ENCODE data around the gene COL4A1.

Gene COL4A1

GRCh38 chr13:110266983-110267382 lies 40.0 kb downstream of the COL4A1 start:
- Histone ChIP-seq H2BK120ac (ENCODE audit: low read depth, low read length) (no peak overlapping the region), H3K18ac (ENCODE audit: low read length) (no peak overlapping the region), H2AK5ac (ENCODE audit: low read depth, low read length) (no peak overlapping the region), H3K9me3 (replicated peaks in 1 of 2; ENCODE audit: control insufficient read depth in 2 of 2, insufficient read depth in 1 of 2, low read depth in 1 of 2, low read length in 2 of 2) (no peaks in the 10 kb centered on the region), H3K4me2 (ENCODE audit: insufficient read depth, low read length, poor library complexity, severe bottlenecking) (peak overlapping the region; percentile 35), H4K8ac (ENCODE audit: low read depth, low read length) (no peak overlapping the region), H3K79me1 (ENCODE audit: low read depth, low read length) (peaks cover 2% of the 10 kb centered on the region), H3K9ac (ENCODE audit: low read depth, low read length, poor library complexity) (no peak overlapping the region), H3K27me3 (ENCODE audit: control insufficient read depth in 3 of 3, insufficient read depth in 3 of 3, low read depth in 1 of 3, low read length in 3 of 3) (no peaks in the 10 kb centered on the region), H3K4me1 (ENCODE audit: control insufficient read depth in 2 of 2, insufficient read depth in 1 of 2, low read depth in 1 of 2, low read length in 2 of 2) (peaks cover 37 to 48% of the 10 kb centered on the region in 2 donors), H2BK15ac (ENCODE audit: low read length) (no peak overlapping the region), H4K91ac (ENCODE audit: low read depth, low read length, poor library complexity) (no peak overlapping the region), H2BK12ac (ENCODE audit: low read length) (no peak overlapping the region), H3K14ac (ENCODE audit: low read length) (no peak overlapping the region), H3K4me3 (ENCODE audit: low read length in 2 of 2) (no peak overlapping the region), H2AFZ (ENCODE audit: low read length) (no peak overlapping the region), H3K27ac (replicated peaks; ENCODE audit: low read length) (peak overlapping the region; percentile 5), H3K4ac (ENCODE audit: low read length) (no peak overlapping the region), H3K36me3 (replicated peaks in 1 of 2; ENCODE audit: control insufficient read depth in 2 of 2, insufficient read depth in 2 of 2, low read length in 2 of 2) (peaks cover 0 to 5% of the 10 kb centered on the region in 2 donors), H2BK5ac (ENCODE audit: low read length) (no peak overlapping the region), H3K23ac (ENCODE audit: low read depth, low read length, poor library complexity) (no peak overlapping the region)
- DNase-seq (ENCODE audit: low spot score): peak; percentile 58
- WGBS, 2 donors (ENCODE audit: extremely low coverage in 2 of 2, insufficient read length in 2 of 2, insufficient replicate concordance in 1 of 2): no CpG with 5 or more reads among the region's 10 CpGs

- no peak for DNase-seq (ENCODE audit: low spot score)
- H2BK15ac ChIP-seq (ENCODE audit: low read length): no peak overlapping the region
- H2BK12ac ChIP-seq (ENCODE audit: low read length): peak overlapping the region; percentile 59
- H3K4ac ChIP-seq (ENCODE audit: low read length): no peak overlapping the region
- H3K18ac ChIP-seq (ENCODE audit: low read length): no peak overlapping the region
- H3K14ac ChIP-seq (ENCODE audit: low read length): no peak overlapping the region
- H3K9ac ChIP-seq (ENCODE audit: low read depth, low read length, poor library complexity): no peak overlapping the region
- no peak overlapping the region for H2AFZ ChIP-seq (ENCODE audit: low read length)
- H4K8ac ChIP-seq (ENCODE audit: low read depth, low read length): no peak overlapping the region
- H2BK120ac ChIP-seq (ENCODE audit: low read depth, low read length): no peak overlapping the region
- H3K27me3 ChIP-seq (ENCODE audit: control insufficient read depth in 3 of 3, insufficient read depth in 3 of 3, low read depth in 1 of 3, low read length in 3 of 3): no peaks in the 10 kb centered on the region
- H3K4me1 ChIP-seq (ENCODE audit: control insufficient read depth in 2 of 2, insufficient read depth in 1 of 2, low read depth in 1 of 2, low read length in 2 of 2): peaks cover 37 to 53% of the 10 kb centered on the region in 2 donors
- H2AK5ac ChIP-seq (ENCODE audit: low read depth, low read length): no peak overlapping the region
- no peak overlapping the region for H4K91ac ChIP-seq (ENCODE audit: low read depth, low read length, poor library complexity)
- H3K4me2 ChIP-seq (ENCODE audit: insufficient read depth, low read length, poor library complexity, severe bottlenecking): no peak overlapping the region
- H3K4me3 ChIP-seq (ENCODE audit: low read length in 2 of 2): no peak overlapping the region
- peak overlapping the region; percentile 41 for H3K27ac ChIP-seq (replicated peaks; ENCODE audit: low read length)
- peaks cover 3% of the 10 kb centered on the region for H3K79me1 ChIP-seq (ENCODE audit: low read depth, low read length)
- H3K9me3 ChIP-seq (replicated peaks in 1 of 2; ENCODE audit: control insufficient read depth in 2 of 2, insufficient read depth in 1 of 2, low read depth in 1 of 2, low read length in 2 of 2): no peaks in the 10 kb centered on the region
- no peak overlapping the region for H2BK5ac ChIP-seq (ENCODE audit: low read length)
- no peak overlapping the region for H3K23ac ChIP-seq (ENCODE audit: low read depth, low read length, poor library complexity)
- H3K36me3 ChIP-seq (replicated peaks in 1 of 2; ENCODE audit: control insufficient read depth in 2 of 2, insufficient read depth in 2 of 2, low read length in 2 of 2): peaks cover 0 to 5% of the 10 kb centered on the region in 2 donors
- WGBS, 2 donors (ENCODE audit: extremely low coverage in 2 of 2, insufficient read length in 2 of 2, insufficient replicate concordance in 1 of 2): no CpG with 5 or more reads among the region's 8 CpGs
Observed at GRCh38 chr13:110266431-110266809, 40.5 kb downstream of the COL4A1 start.

GRCh38 chr13:110265682-110266430 lies 41.1 kb downstream of the COL4A1 start:
- Histone ChIP-seq H3K27me3 (ENCODE audit: control insufficient read depth in 3 of 3, insufficient read depth in 3 of 3, low read depth in 1 of 3, low read length in 3 of 3) (no peaks in the 10 kb centered on the region), H3K9me3 (replicated peaks in 1 of 2; ENCODE audit: control insufficient read depth in 2 of 2, insufficient read depth in 1 of 2, low read depth in 1 of 2, low read length in 2 of 2) (no peaks in the 10 kb centered on the region), H3K4me3 (ENCODE audit: low read length in 2 of 2) (no peak overlapping the region), H2AFZ (ENCODE audit: low read length) (no peak overlapping the region), H3K36me3 (replicated peaks in 1 of 2; ENCODE audit: control insufficient read depth in 2 of 2, insufficient read depth in 2 of 2, low read length in 2 of 2) (peaks cover 0 to 5% of the 10 kb centered on the region in 2 donors), H4K8ac (ENCODE audit: low read depth, low read length) (no peak overlapping the region), H3K79me1 (ENCODE audit: low read depth, low read length) (peaks cover 4% of the 10 kb centered on the region), H2BK15ac (ENCODE audit: low read length) (no peak overlapping the region), H3K9ac (ENCODE audit: low read depth, low read length, poor library complexity) (no peak overlapping the region), H3K4ac (ENCODE audit: low read length) (no peak overlapping the region), H4K91ac (ENCODE audit: low read depth, low read length, poor library complexity) (no peak overlapping the region), H3K23ac (ENCODE audit: low read depth, low read length, poor library complexity) (no peak overlapping the region), H3K18ac (ENCODE audit: low read length) (peak overlapping the region; percentile 84), H2BK5ac (ENCODE audit: low read length) (no peak overlapping the region), H3K4me1 (ENCODE audit: control insufficient read depth in 2 of 2, insufficient read depth in 1 of 2, low read depth in 1 of 2, low read length in 2 of 2) (peaks cover 37 to 53% of the 10 kb centered on the region in 2 donors), H3K4me2 (ENCODE audit: insufficient read depth, low read length, poor library complexity, severe bottlenecking) (no peak overlapping the region), H2BK120ac (ENCODE audit: low read depth, low read length) (no peak overlapping the region), H3K14ac (ENCODE audit: low read length) (no peak overlapping the region), H3K27ac (replicated peaks; ENCODE audit: low read length) (peak overlapping the region; percentile 41), H2AK5ac (ENCODE audit: low read depth, low read length) (peak overlapping the region; percentile 2), H2BK12ac (ENCODE audit: low read length) (peak overlapping the region; percentile 59)
- no CpG with 5 or more reads among the region's 38 CpGs for WGBS, 2 donors (ENCODE audit: extremely low coverage in 2 of 2, insufficient read length in 2 of 2, insufficient replicate concordance in 1 of 2)
- DNase-seq (ENCODE audit: low spot score): no peak

GRCh38 chr13:110265341-110265681 lies 41.6 kb downstream of the COL4A1 start:
- H2BK15ac ChIP-seq (ENCODE audit: low read length): no peak overlapping the region
- no peak overlapping the region for H3K4me3 ChIP-seq (ENCODE audit: low read length in 2 of 2)
- no peak overlapping the region for H2BK5ac ChIP-seq (ENCODE audit: low read length)
- H2AK5ac ChIP-seq (ENCODE audit: low read depth, low read length): no peak overlapping the region
- H3K14ac ChIP-seq (ENCODE audit: low read length): no peak overlapping the region
- no peak overlapping the region for H2AFZ ChIP-seq (ENCODE audit: low read length)
- no CpG with 5 or more reads among the region's 6 CpGs for WGBS, 2 donors (ENCODE audit: extremely low coverage in 2 of 2, insufficient read length in 2 of 2, insufficient replicate concordance in 1 of 2)
- H3K79me1 ChIP-seq (ENCODE audit: low read depth, low read length): peaks cover 4% of the 10 kb centered on the region
- no peak overlapping the region for H4K8ac ChIP-seq (ENCODE audit: low read depth, low read length)
- no peak overlapping the region for H3K4me2 ChIP-seq (ENCODE audit: insufficient read depth, low read length, poor library complexity, severe bottlenecking)
- H3K27me3 ChIP-seq (ENCODE audit: control insufficient read depth in 3 of 3, insufficient read depth in 3 of 3, low read depth in 1 of 3, low read length in 3 of 3): no peaks in the 10 kb centered on the region
- DNase-seq (ENCODE audit: low spot score): no peak
- H3K9me3 ChIP-seq (replicated peaks in 1 of 2; ENCODE audit: control insufficient read depth in 2 of 2, insufficient read depth in 1 of 2, low read depth in 1 of 2, low read length in 2 of 2): peaks cover 0 to under 1% of the 10 kb centered on the region in 2 donors
- H3K27ac ChIP-seq (replicated peaks; ENCODE audit: low read length): peak overlapping the region; percentile 2
- H3K18ac ChIP-seq (ENCODE audit: low read length): peak overlapping the region; percentile 81
- H2BK12ac ChIP-seq (ENCODE audit: low read length): no peak overlapping the region
- no peak overlapping the region for H3K4ac ChIP-seq (ENCODE audit: low read length)
- H3K23ac ChIP-seq (ENCODE audit: low read depth, low read length, poor library complexity): no peak overlapping the region
- peaks cover 37 to 51% of the 10 kb centered on the region in 2 donors for H3K4me1 ChIP-seq (ENCODE audit: control insufficient read depth in 2 of 2, insufficient read depth in 1 of 2, low read depth in 1 of 2, low read length in 2 of 2)
- no peak overlapping the region for H2BK120ac ChIP-seq (ENCODE audit: low read depth, low read length)
- peak overlapping the region; percentile 24 for H3K9ac ChIP-seq (ENCODE audit: low read depth, low read length, poor library complexity)
- H3K36me3 ChIP-seq (replicated peaks in 1 of 2; ENCODE audit: control insufficient read depth in 2 of 2, insufficient read depth in 2 of 2, low read length in 2 of 2): peaks cover 1 to 5% of the 10 kb centered on the region in 2 donors
- no peak overlapping the region for H4K91ac ChIP-seq (ENCODE audit: low read depth, low read length, poor library complexity)

Measured in neuronal stem cell (in vitro differentiated cells).